ENCODE measurements around the gene BNIP3.

Gene BNIP3

DNA sequence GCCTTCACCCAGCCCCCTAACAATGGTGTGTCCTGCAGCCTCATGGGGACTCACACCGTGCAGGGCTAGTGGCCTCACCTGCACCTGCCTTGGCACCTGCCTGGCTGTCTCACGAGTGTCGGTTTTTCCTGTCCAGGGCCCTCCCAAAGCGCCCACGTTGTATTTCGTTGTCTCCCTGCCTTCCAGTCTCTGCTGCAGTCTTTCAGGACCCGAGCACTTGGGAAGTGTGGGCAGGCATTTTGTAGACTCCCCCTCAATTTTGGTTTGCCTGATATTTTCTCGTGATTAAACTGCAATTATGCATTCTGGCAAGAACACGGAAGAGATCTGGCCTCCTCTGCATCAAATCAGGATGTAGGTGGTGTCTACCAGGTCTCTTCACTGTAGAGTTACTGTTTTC lies 17.9 kb downstream of the BNIP3 start:
- Histone ChIP-seq H3K4me3 (ENCODE audit: low read depth, low read length) (no peak overlapping the region), H3K4me1 (ENCODE audit: control insufficient read depth, insufficient read depth, low read length) (no peaks in the 10 kb centered on the region), H3K27ac (ENCODE audit: extremely low read depth, low read depth, low read length) (no peak overlapping the region), H3K9me3 (ENCODE audit: control insufficient read depth, insufficient read depth, low read depth, low read length) (no peaks in the 10 kb centered on the region), H3K36me3 (ENCODE audit: control insufficient read depth in 2 of 2, insufficient read depth in 1 of 2, low read length in 2 of 2) (peaks cover 7 to 33% of the 10 kb centered on the region in 2 experiments; a peak in 2 of 3 replicates)
- ChIA-PET POLR2A (no interaction called here), CTCF (no interaction called here)
- TF ChIP-seq ZBTB1 (tag by site-specific recombination; IDR thresholded peaks at IDR 0.05), result no peak
- TF ChIP-seq, protein P1, sequence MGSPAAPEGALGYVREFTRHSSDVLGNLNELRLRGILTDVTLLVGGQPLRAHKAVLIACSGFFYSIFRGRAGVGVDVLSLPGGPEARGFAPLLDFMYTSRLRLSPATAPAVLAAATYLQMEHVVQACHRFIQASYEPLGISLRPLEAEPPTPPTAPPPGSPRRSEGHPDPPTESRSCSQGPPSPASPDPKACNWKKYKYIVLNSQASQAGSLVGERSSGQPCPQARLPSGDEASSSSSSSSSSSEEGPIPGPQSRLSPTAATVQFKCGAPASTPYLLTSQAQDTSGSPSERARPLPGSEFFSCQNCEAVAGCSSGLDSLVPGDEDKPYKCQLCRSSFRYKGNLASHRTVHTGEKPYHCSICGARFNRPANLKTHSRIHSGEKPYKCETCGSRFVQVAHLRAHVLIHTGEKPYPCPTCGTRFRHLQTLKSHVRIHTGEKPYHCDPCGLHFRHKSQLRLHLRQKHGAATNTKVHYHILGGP (tag by site-specific recombination; IDR thresholded peaks at IDR 0.05), result no peak
- no peak for TF ChIP-seq ZNF48 (tag by site-specific recombination; IDR thresholded peaks at IDR 0.05)
- TF ChIP-seq ZFHX2 (tag by site-specific recombination; conservative IDR thresholded peaks at IDR 0.05), result peak; percentile 50
- TF ChIP-seq PRDM2 (tag by site-specific recombination; IDR thresholded peaks at IDR 0.05; ENCODE audit: borderline replicate concordance), result no peak
- no peak for TF ChIP-seq ZNF701 (tag by site-specific recombination; IDR thresholded peaks at IDR 0.05)
- TF ChIP-seq EGR2 (tag by site-specific recombination; IDR thresholded peaks at IDR 0.05; ENCODE audit: low read depth), result peak; percentile 51
- TF ChIP-seq KLF1 (tag by site-specific recombination; IDR thresholded peaks at IDR 0.05), result no peak
- TF ChIP-seq ZFP3 (tag by site-specific recombination; IDR thresholded peaks at IDR 0.05; ENCODE audit: low read depth), result no peak
- TF ChIP-seq, protein P2, sequence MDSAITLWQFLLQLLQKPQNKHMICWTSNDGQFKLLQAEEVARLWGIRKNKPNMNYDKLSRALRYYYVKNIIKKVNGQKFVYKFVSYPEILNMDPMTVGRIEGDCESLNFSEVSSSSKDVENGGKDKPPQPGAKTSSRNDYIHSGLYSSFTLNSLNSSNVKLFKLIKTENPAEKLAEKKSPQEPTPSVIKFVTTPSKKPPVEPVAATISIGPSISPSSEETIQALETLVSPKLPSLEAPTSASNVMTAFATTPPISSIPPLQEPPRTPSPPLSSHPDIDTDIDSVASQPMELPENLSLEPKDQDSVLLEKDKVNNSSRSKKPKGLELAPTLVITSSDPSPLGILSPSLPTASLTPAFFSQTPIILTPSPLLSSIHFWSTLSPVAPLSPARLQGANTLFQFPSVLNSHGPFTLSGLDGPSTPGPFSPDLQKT (IDR thresholded peaks at IDR 0.05; ENCODE audit: borderline replicate concordance, low read depth, low read length), result no peak
- no peak for TF ChIP-seq ZSCAN5A (tag by site-specific recombination; IDR thresholded peaks at IDR 0.05)
- TF ChIP-seq, protein P3, sequence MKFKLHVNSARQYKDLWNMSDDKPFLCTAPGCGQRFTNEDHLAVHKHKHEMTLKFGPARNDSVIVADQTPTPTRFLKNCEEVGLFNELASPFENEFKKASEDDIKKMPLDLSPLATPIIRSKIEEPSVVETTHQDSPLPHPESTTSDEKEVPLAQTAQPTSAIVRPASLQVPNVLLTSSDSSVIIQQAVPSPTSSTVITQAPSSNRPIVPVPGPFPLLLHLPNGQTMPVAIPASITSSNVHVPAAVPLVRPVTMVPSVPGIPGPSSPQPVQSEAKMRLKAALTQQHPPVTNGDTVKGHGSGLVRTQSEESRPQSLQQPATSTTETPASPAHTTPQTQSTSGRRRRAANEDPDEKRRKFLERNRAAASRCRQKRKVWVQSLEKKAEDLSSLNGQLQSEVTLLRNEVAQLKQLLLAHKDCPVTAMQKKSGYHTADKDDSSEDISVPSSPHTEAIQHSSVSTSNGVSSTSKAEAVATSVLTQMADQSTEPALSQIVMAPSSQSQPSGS (tag by site-specific recombination; IDR thresholded peaks at IDR 0.05; ENCODE audit: low read depth), result no peak
- TF ChIP-seq ZNF777 (tag by site-specific recombination; IDR thresholded peaks at IDR 0.05; ENCODE audit: borderline replicate concordance), result no peak
- no peak for TF ChIP-seq ZNF140 (tag by site-specific recombination; IDR thresholded peaks at IDR 0.05)

GRCh38 chr10:131963350-131963749 lies 18.4 kb downstream of the BNIP3 start:
- Histone ChIP-seq H3K4me1 (ENCODE audit: control insufficient read depth, insufficient read depth, low read length) (no peaks in the 10 kb centered on the region), H3K27ac (ENCODE audit: extremely low read depth, low read depth, low read length) (no peak overlapping the region), H3K9me3 (ENCODE audit: control insufficient read depth, insufficient read depth, low read depth, low read length) (no peaks in the 10 kb centered on the region), H3K4me3 (ENCODE audit: low read depth, low read length) (no peak overlapping the region), H3K36me3 (ENCODE audit: control insufficient read depth in 2 of 2, insufficient read depth in 1 of 2, low read length in 2 of 2) (peaks cover 7 to 32% of the 10 kb centered on the region in 2 experiments; a peak in 2 of 3 replicates)
- ChIA-PET CTCF (no interaction called here), POLR2A (no interaction called here)
- TF ChIP-seq REST (tag by site-specific recombination; IDR thresholded peaks at IDR 0.05), result no peak
- no peak for TF ChIP-seq HOXA7 (CRISPR knock-in tag; IDR thresholded peaks at IDR 0.05; ENCODE audit: borderline replicate concordance)
- TF ChIP-seq ZBTB8A (tag by site-specific recombination; IDR thresholded peaks at IDR 0.05), result no peak
- TF ChIP-seq ZNF624 (tag by site-specific recombination; IDR thresholded peaks at IDR 0.05), result no peak
- TF ChIP-seq ZNF571 (tag by site-specific recombination; IDR thresholded peaks at IDR 0.05), result no peak

Data from HEK293 (cell line).